ENCODE results near the gene PAM.

GRCh38 chr5:102921341-102922044 lies 166.4 kb downstream of the PAM start:
- TF ChIP-seq EZH2 (IDR thresholded peaks at IDR 0.05) (no peak), POLR2AphosphoS5 (IDR thresholded peaks at IDR 0.05; ENCODE audit: borderline replicate concordance, low read depth, low read length) (no peak), FOXP2 (optimal IDR thresholded peaks at IDR 0.05; ENCODE audit: control extremely low read depth, extremely low read length, insufficient read depth) (no peak)
